Measurements from ENCODE around the gene ESRRB.

DNA sequence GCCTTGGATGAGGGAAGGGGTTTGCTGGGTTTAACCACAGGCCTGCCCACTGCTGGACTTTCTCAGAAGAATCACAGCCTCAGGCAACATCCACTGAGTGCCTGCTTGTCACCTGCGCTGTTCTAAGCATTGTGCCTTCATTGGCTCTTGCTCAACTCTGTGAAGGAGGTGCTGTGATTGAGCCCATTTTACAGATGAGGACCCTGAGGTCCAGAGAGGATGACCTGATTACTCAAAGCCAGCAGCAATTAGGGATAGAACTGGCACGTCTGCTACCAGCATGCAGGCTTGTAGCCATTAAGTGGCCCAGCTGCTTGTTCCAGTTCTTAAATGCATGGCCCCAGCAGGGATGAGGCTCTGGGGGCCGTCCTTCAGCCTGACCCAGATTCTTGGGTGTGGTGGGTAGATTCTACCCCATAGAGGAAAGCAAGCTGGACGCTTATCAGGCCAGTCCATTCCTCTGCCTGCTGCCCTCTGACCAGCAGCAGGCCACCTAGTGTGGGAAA is 54.6 kb downstream of the ESRRB start:
- TF ChIP-seq, protein P1, sequence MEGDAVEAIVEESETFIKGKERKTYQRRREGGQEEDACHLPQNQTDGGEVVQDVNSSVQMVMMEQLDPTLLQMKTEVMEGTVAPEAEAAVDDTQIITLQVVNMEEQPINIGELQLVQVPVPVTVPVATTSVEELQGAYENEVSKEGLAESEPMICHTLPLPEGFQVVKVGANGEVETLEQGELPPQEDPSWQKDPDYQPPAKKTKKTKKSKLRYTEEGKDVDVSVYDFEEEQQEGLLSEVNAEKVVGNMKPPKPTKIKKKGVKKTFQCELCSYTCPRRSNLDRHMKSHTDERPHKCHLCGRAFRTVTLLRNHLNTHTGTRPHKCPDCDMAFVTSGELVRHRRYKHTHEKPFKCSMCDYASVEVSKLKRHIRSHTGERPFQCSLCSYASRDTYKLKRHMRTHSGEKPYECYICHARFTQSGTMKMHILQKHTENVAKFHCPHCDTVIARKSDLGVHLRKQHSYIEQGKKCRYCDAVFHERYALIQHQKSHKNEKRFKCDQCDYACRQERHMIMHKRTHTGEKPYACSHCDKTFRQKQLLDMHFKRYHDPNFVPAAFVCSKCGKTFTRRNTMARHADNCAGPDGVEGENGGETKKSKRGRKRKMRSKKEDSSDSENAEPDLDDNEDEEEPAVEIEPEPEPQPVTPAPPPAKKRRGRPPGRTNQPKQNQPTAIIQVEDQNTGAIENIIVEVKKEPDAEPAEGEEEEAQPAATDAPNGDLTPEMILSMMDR (IDR thresholded peaks at IDR 0.05): no peak
- TF ChIP-seq ZFX (IDR thresholded peaks at IDR 0.05; ENCODE audit: borderline replicate concordance): no peak
